Ascending aorta (tissue), 2 donors: ENCODE data around the gene PTCRA. TPM values are rescaled to one million over a fixed set of nuclear protein-coding genes. Genes with fewer than 3 reads are reported as not detected.
"Not testable (repeated sequence)": the region's sequence is repeated elsewhere in the genome, so short reads cannot be mapped to it uniquely, and the experiment has no call there.

Source experiments
- DNase-seq, 2 donors: peaks; one replicate each; pipeline ENCODE4 v3.0.0-alpha.2; 2019; ENCODE audit warnings: low spot score in 2 of 2
- H3K27ac ChIP-seq, 2 donors: fragments of 200-600 bp; sonication (generic); one replicate each; pipeline ENCODE4 v1.5.1; 2016 to 2017; ENCODE audit warnings: mild to moderate bottlenecking in 1 of 2
- H3K27me3 ChIP-seq: fragments of 200-600 bp; sonication (generic); one replicate; pipeline ENCODE4 v1.5.1; 2017
- H3K36me3 ChIP-seq, 2 donors: fragments of 200-600 bp; sonication (generic); one replicate each; pipeline ENCODE4 v1.5.1; 2016
- H3K4me1 ChIP-seq, 2 donors: fragments of 200-600 bp; sonication (generic); one replicate each; pipeline ENCODE4 v1.5.1; 2016 to 2017; ENCODE audit warnings: mild to moderate bottlenecking in 1 of 2
- H3K4me3 ChIP-seq, 2 donors: fragments of 200-600 bp; sonication (generic); one replicate each; pipeline ENCODE4 v1.5.1; 2016 to 2017; ENCODE audit warnings: mild to moderate bottlenecking in 1 of 2
- H3K9me3 ChIP-seq, 2 donors: fragments of 200-600 bp; sonication (generic); one replicate each; pipeline ENCODE4 v1.5.1; 2016
- intact Hi-C: fragments of 100-400 bp; cut with DNase I; formaldehyde crosslinking; loops from one replicate; pipeline ENCODE4 v1.15.1; 2023
- total RNA-seq: library from RNA; depleted of rRNA; stranded (reverse); fragments of >200 nt; gene quantifications from one replicate; pipeline ENCODE4 v1.1.0, GENCODE V29; 2016
- TF ChIP-seq, protein P1 (sequence below), 3 experiments: fragments of 200-600 bp in 2 of 3; fragments of 450-650 bp in 1 of 3; sonication (generic) in 2 of 3; IDR thresholded peaks; one replicate each; pipeline ENCODE4 v1.5.1; 2016 to 2019; ENCODE audit warnings: antibody characterized with exemption in 3 of 3, mild to moderate bottlenecking in 1 of 3, moderate library complexity in 1 of 3

The PTCRA gene
- total RNA-seq, 1 donor from 2014 or later, result not detected

DNA sequence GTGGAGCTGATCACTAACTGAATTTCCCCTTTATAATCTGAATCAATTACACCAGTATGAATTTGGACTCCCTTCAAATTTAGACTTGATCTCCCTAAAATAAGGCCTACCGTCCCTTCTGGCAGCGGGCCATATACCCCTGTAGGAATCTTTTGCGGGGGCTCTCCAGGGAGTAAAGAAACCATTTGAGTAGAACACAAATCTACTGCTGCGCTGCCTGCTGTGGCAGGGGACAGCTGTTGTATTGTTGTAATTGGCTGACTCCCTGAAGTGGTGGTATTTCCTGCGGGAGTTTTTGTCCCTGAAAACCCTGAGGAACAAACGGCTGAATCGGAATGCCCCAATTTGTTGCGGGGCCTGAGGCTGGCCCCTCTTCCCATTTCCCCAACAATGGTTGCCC, 16.0 kb upstream of the PTCRA start:
- TF ChIP-seq, protein P1, sequence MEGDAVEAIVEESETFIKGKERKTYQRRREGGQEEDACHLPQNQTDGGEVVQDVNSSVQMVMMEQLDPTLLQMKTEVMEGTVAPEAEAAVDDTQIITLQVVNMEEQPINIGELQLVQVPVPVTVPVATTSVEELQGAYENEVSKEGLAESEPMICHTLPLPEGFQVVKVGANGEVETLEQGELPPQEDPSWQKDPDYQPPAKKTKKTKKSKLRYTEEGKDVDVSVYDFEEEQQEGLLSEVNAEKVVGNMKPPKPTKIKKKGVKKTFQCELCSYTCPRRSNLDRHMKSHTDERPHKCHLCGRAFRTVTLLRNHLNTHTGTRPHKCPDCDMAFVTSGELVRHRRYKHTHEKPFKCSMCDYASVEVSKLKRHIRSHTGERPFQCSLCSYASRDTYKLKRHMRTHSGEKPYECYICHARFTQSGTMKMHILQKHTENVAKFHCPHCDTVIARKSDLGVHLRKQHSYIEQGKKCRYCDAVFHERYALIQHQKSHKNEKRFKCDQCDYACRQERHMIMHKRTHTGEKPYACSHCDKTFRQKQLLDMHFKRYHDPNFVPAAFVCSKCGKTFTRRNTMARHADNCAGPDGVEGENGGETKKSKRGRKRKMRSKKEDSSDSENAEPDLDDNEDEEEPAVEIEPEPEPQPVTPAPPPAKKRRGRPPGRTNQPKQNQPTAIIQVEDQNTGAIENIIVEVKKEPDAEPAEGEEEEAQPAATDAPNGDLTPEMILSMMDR (IDR thresholded peaks at IDR 0.05), result no peak
- H3K27ac ChIP-seq, result peak overlapping the region; percentile 9 to 50
- H3K4me1 ChIP-seq, result peaks cover 0 to 18% of the 10 kb centered on the region in 2 donors
- no peaks in the 10 kb centered on the region for H3K9me3 ChIP-seq
- no peaks in the 10 kb centered on the region for H3K27me3 ChIP-seq
- peak overlapping the region in 1 of 2 donors; percentile 3 for H3K4me3 ChIP-seq
- H3K36me3 ChIP-seq, result no peaks in the 10 kb centered on the region
- DNase-seq, result no peak
- intact Hi-C loops, result loop anchor here (2.0 to 5.0 kb wide), 4 partner anchors 29 to 239 kb away; partner anchors contain the start of genes CNPY3, CUL7, KLHDC3 and MEA1

DNA sequence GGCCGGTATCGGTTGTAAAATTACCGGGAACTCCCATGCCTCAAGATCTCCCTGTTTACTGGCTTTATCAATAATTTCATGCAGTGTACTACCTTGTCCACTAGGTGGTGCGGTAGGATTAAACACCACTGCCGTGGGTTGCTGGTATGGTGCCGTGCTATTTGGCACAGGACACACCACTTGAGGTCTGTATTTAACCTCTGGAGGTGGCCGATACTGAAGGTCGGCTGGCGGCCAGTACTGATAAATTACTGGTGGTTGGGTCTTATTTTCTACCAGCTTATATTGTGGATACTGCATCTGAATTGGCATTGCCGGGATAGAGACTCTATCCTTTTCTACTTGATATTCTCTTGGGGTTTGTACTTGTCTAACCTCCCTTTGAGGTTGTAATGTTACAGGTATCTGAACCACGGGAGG, 14.3 kb upstream of the PTCRA start:
- no peak overlapping the region for H3K27ac ChIP-seq
- TF ChIP-seq, protein P1 (IDR thresholded peaks at IDR 0.05), result peak; percentile 83 to 92 (median 88)
- no peak overlapping the region for H3K4me3 ChIP-seq
- DNase-seq, result peak in 1 of 2 donors; percentile 87
- peaks cover 0 to 18% of the 10 kb centered on the region in 2 donors for H3K4me1 ChIP-seq
- no peaks in the 10 kb centered on the region for H3K27me3 ChIP-seq
- intact Hi-C loops, result loop anchor here (1.0 to 5.0 kb wide), 4 partner anchors 27 to 242 kb away; partner anchors contain the start of genes CNPY3, CUL7, KLHDC3 and MEA1
- no peaks in the 10 kb centered on the region for H3K36me3 ChIP-seq
- no peaks in the 10 kb centered on the region for H3K9me3 ChIP-seq

GRCh38 chr6:42902429-42903263, 13.2 kb upstream of the PTCRA start:
- not testable (repeated sequence) for H3K9me3 ChIP-seq, H3K36me3 ChIP-seq, DNase-seq, H3K27ac ChIP-seq, H3K27me3 ChIP-seq, H3K4me3 ChIP-seq
- intact Hi-C loops, result loop anchor here (5.0 kb wide), 2 partner anchors 110 to 150 kb away; partner anchors contain the start of genes CUL7, KLHDC3 and MEA1
- H3K4me1 ChIP-seq, result peaks cover 0 to 18% of the 10 kb centered on the region in 2 donors

DNA sequence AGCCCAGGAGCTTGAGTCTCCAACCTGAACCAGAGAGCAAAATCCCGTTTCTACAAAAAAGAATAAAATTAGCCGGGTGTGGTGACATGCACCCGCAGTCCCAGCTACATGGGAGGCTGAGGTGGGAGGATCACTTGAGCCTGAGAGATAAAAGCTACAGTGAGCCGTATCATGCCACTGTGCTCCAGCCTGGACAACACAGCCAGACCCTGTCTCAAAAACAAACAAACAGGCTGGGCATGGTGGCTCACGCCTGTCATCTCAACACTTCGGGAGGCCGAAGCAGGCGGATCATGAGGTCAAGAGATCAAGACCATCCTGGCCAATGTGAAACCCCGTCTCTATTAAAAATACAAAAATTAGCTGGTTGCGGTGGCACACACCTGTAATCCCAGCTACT, 11.4 kb upstream of the PTCRA start:
- no peak for DNase-seq
- intact Hi-C loops, result loop anchor here (5.0 kb wide), 2 partner anchors 108 to 148 kb away; partner anchors contain the start of genes CUL7, KLHDC3 and MEA1
- TF ChIP-seq, protein P1 (IDR thresholded peaks at IDR 0.05), result no peak
- no peaks in the 10 kb centered on the region for H3K9me3 ChIP-seq
- no peak overlapping the region for H3K27ac ChIP-seq
- no peak overlapping the region for H3K4me3 ChIP-seq
- H3K36me3 ChIP-seq, result no peaks in the 10 kb centered on the region
- peaks cover 0 to 13% of the 10 kb centered on the region in 2 donors for H3K4me1 ChIP-seq
- no peaks in the 10 kb centered on the region for H3K27me3 ChIP-seq

DNA sequence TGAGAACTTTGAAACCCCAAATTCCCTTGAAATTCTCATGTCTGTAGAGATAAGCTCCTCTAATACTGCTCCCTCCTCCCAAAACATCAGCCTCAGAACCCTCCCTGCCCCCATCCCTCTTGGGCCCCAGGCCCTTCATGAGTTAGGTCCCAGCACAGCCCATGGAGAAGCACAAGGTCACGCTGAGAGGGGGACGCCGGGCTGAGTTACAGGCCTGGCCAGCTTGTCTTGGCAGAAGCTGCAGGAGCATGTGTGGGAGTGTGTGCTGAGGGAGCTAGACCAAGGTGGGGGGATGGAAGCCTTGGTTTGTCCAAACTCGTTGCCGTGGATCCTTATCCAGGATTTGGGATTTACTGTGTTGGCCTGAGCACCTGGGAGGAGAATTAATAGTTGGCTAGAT, 8.5 kb upstream of the PTCRA start:
- intact Hi-C loops, result no loop called here
- H3K27ac ChIP-seq, result no peak overlapping the region
- TF ChIP-seq, protein P1 (IDR thresholded peaks at IDR 0.05), result no peak

GRCh38 chr6:42909835-42910234, 6.0 kb upstream of the PTCRA start:
- no peak overlapping the region for H3K4me3 ChIP-seq
- TF ChIP-seq, protein P1 (IDR thresholded peaks at IDR 0.05), result no peak
- no peaks in the 10 kb centered on the region for H3K9me3 ChIP-seq
- peaks cover 6% of the 10 kb centered on the region for H3K27me3 ChIP-seq
- intact Hi-C loops, result no loop called here
- H3K27ac ChIP-seq, result no peak overlapping the region
- H3K36me3 ChIP-seq, result no peaks in the 10 kb centered on the region
- no peak for DNase-seq
- peaks cover 0 to 7% of the 10 kb centered on the region in 2 donors for H3K4me1 ChIP-seq

More for the DNA sequence above, 8.5 kb upstream of the PTCRA start:
- Histone ChIP-seq H3K4me1 (peaks cover 0 to 7% of the 10 kb centered on the region in 2 donors), H3K36me3 (no peaks in the 10 kb centered on the region), H3K4me3 (no peak overlapping the region), H3K27me3 (peaks cover 6% of the 10 kb centered on the region), H3K9me3 (no peaks in the 10 kb centered on the region)
- no peak for DNase-seq
